Body of pancreas (tissue), 4 donors: Measurements from ENCODE around the gene ECE2.

Source experiments
- CTCF ChIP-seq, 7 experiments: fragments of 450-650 bp in 4 of 7; fragments of 200-600 bp in 3 of 7; sonication (generic) in 3 of 7; IDR thresholded peaks; one replicate each; pipeline ENCODE4 v1.5.1; 2016 to 2019; ENCODE audit warnings: antibody characterized with exemption in 7 of 7
- POLR2A ChIP-seq, 3 donors: fragments of 450-650 bp; IDR thresholded peaks; one replicate each; pipeline ENCODE4 v1.6.1; 2016; ENCODE audit warnings: antibody characterized with exemption in 3 of 3, mild to moderate bottlenecking in 2 of 3

DNA sequence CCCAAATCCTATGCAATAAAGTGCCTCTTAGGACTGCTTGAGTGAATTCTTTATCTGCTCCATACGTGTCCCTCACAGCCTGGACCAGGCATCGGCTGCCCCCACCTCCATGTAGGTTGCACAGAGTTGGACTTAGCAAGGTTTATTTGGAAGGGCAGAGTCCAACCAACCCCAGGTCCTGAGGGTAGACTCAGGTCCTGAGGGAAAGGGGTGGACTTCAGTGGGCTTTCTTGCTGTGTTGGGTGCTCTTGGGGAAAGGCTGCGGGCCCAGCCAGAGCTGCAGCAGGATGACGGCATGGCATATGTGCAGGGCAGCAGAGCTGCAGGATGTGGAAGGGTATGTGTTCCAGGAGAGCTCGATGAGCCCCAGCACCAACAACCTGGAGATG is 33.5 kb upstream of the ECE2 start:
- TF ChIP-seq POLR2A (IDR thresholded peaks at IDR 0.05) (no peak), CTCF (IDR thresholded peaks at IDR 0.05) (no peak)
